ENCODE results near the gene FOXP4. TPM values are rescaled to one million over a fixed set of nuclear protein-coding genes. Genes with fewer than 3 reads are reported as not detected.
A peak's percentile ranks its signal among the peaks of the same experiment; 100 is the strongest.

Gene FOXP4
- total RNA-seq, 2 experiments from 2014 or later = 6.3 to 26.3 TPM

- peak; percentile 89 for DNase-seq (ENCODE audit: low spot score)
- Histone ChIP-seq H3K27ac (ENCODE audit: low read depth, low read length, poor library complexity, severe bottlenecking) (no peak overlapping the region), H3K36me3 (ENCODE audit: insufficient read depth, low read length) (no peaks in the 10 kb centered on the region), H4K20me1 (ENCODE audit: insufficient read depth, low read length) (no peaks in the 10 kb centered on the region), H3K9me3 (ENCODE audit: low read length) (no peaks in the 10 kb centered on the region), H3K79me2 (ENCODE audit: insufficient read depth, low read depth, low read length) (no peaks in the 10 kb centered on the region), H3K4me1 (ENCODE audit: insufficient read depth, low read length, poor library complexity, severe bottlenecking) (peaks cover 9% of the 10 kb centered on the region), H3K4me3 (ENCODE audit: low read depth, low read length, poor library complexity, severe bottlenecking) (peak overlapping the region; percentile 47), H2AFZ (ENCODE audit: low read length) (peak overlapping the region; percentile 88), H3K4me2 (ENCODE audit: low read length) (peak overlapping the region; percentile 79), H3K9me2 (ENCODE audit: insufficient read depth, low read length) (no peaks in the 10 kb centered on the region)
- intact Hi-C loops (cut with micrococcal nuclease; ENCODE audit: unreplicated experiment) = loop anchor here (1.0 to 10.0 kb wide), 5 partner anchors 79 to 562 kb away; partner anchors contain the start of gene TFEB
- TF ChIP-seq CTCF (conservative IDR thresholded peaks at IDR 0.05; ENCODE audit: low read length) (peak; percentile 99), EZH2phosphoT487 (IDR thresholded peaks at IDR 0.05; ENCODE audit: borderline replicate concordance, low read depth, low read length) (no peak)
- ChIA-PET CTCF (ENCODE audit: unreplicated experiment) (interaction anchor here (0.6 to 1.0 kb wide), 7 partner anchors 9 to 179 kb away, joined by 3 to 7 read pairs (median 3); no protein-coding TSS in a partner anchor), POLR2A (interaction anchor here (0.5 to 1.1 kb wide), 3 partner anchors 80 to 207 kb away, joined by 3 read pairs; no protein-coding TSS in a partner anchor)
- no TSS peak for BruUV-seq (replicated peaks)
Observed at GRCh38 chr6:41602864-41603608, 56.9 kb downstream of the FOXP4 start.

GRCh38 chr6:41604006-41604405, 57.8 kb downstream of the FOXP4 start:
- DNase-seq (ENCODE audit: low spot score) = no peak
- TF ChIP-seq EZH2phosphoT487 (IDR thresholded peaks at IDR 0.05; ENCODE audit: borderline replicate concordance, low read depth, low read length) = no peak
- TF ChIP-seq CTCF (conservative IDR thresholded peaks at IDR 0.05; ENCODE audit: low read length) = no peak
- H2AFZ ChIP-seq (ENCODE audit: low read length) = no peak overlapping the region
- no peaks in the 10 kb centered on the region for H4K20me1 ChIP-seq (ENCODE audit: insufficient read depth, low read length)
- H3K79me2 ChIP-seq (ENCODE audit: insufficient read depth, low read depth, low read length) = no peaks in the 10 kb centered on the region
- H3K4me3 ChIP-seq (ENCODE audit: low read depth, low read length, poor library complexity, severe bottlenecking) = no peak overlapping the region
- peaks cover 9% of the 10 kb centered on the region for H3K4me1 ChIP-seq (ENCODE audit: insufficient read depth, low read length, poor library complexity, severe bottlenecking)
- CTCF ChIA-PET (ENCODE audit: unreplicated experiment) = no interaction called here
- H3K4me2 ChIP-seq (ENCODE audit: low read length) = no peak overlapping the region
- no peaks in the 10 kb centered on the region for H3K9me3 ChIP-seq (ENCODE audit: low read length)
- H3K27ac ChIP-seq (ENCODE audit: low read depth, low read length, poor library complexity, severe bottlenecking) = no peak overlapping the region
- no TSS peak for BruUV-seq (replicated peaks)
- intact Hi-C loops (cut with micrococcal nuclease; ENCODE audit: unreplicated experiment) = loop anchor here (10.0 kb wide), 2 partner anchors 441 to 561 kb away; no protein-coding TSS in a partner anchor
- no peaks in the 10 kb centered on the region for H3K9me2 ChIP-seq (ENCODE audit: insufficient read depth, low read length)
- POLR2A ChIA-PET = no interaction called here
- no peaks in the 10 kb centered on the region for H3K36me3 ChIP-seq (ENCODE audit: insufficient read depth, low read length)

- Histone ChIP-seq H3K27ac (ENCODE audit: low read depth, low read length, poor library complexity, severe bottlenecking) (no peak overlapping the region), H3K4me1 (ENCODE audit: insufficient read depth, low read length, poor library complexity, severe bottlenecking) (peaks cover 9% of the 10 kb centered on the region), H3K9me2 (ENCODE audit: insufficient read depth, low read length) (no peaks in the 10 kb centered on the region), H3K4me2 (ENCODE audit: low read length) (no peak overlapping the region), H3K79me2 (ENCODE audit: insufficient read depth, low read depth, low read length) (no peaks in the 10 kb centered on the region), H2AFZ (ENCODE audit: low read length) (no peak overlapping the region), H3K36me3 (ENCODE audit: insufficient read depth, low read length) (no peaks in the 10 kb centered on the region), H3K4me3 (ENCODE audit: low read depth, low read length, poor library complexity, severe bottlenecking) (no peak overlapping the region), H3K9me3 (ENCODE audit: low read length) (no peaks in the 10 kb centered on the region), H4K20me1 (ENCODE audit: insufficient read depth, low read length) (no peaks in the 10 kb centered on the region)
- no TSS peak for BruUV-seq (replicated peaks)
- intact Hi-C loops (cut with micrococcal nuclease; ENCODE audit: unreplicated experiment) = loop anchor here (10.0 kb wide), 2 partner anchors 439 to 559 kb away; no protein-coding TSS in a partner anchor
- TF ChIP-seq CTCF (conservative IDR thresholded peaks at IDR 0.05; ENCODE audit: low read length) (no peak), EZH2phosphoT487 (IDR thresholded peaks at IDR 0.05; ENCODE audit: borderline replicate concordance, low read depth, low read length) (no peak)
- DNase-seq (ENCODE audit: low spot score) = no peak
- CTCF ChIA-PET (ENCODE audit: unreplicated experiment) = no interaction called here
- POLR2A ChIA-PET = no interaction called here
Observed at GRCh38 chr6:41605649-41606048, 59.5 kb downstream of the FOXP4 start.

All from OCI-LY7 (cell line).